Right atrium auricular region (tissue), 2 donors: ENCODE data around the gene TMEM144. TPM values are rescaled to one million over a fixed set of nuclear protein-coding genes. Genes with fewer than 3 reads are reported as not detected.
A peak's percentile ranks its signal among the peaks of the same experiment; 100 is the strongest.

Experiments used
- DNase-seq: peaks from one replicate; pipeline ENCODE4 v3.0.0-alpha.2; 2019; ENCODE audit warnings: low spot score
- H3K27ac ChIP-seq, 2 donors: fragments of 200-600 bp; sonication (generic); 1 replicate in 1 of 2; 2 replicates in 1 of 2; pipeline ENCODE4 v1.5.1; 2016 to 2019
- H3K27me3 ChIP-seq, 2 donors: fragments of 200-600 bp; sonication (generic); one replicate each; pipeline versions ENCODE4 v1.5.1 to v1.6.0; 2017 to 2019
- H3K36me3 ChIP-seq: fragments of 200-600 bp; sonication (generic); one replicate; pipeline ENCODE4 v1.5.1; 2016
- H3K4me1 ChIP-seq, 2 donors: fragments of 200-600 bp; sonication (generic); one replicate each; pipeline versions ENCODE4 v1.5.1 to v1.6.0; 2017 to 2019
- H3K4me3 ChIP-seq, 2 donors: fragments of 200-600 bp; sonication (generic); 1 replicate in 1 of 2; 2 replicates in 1 of 2; pipeline ENCODE4 v1.5.1; 2017 to 2019; ENCODE audit warnings: mild to moderate bottlenecking in 1 of 2, moderate library complexity in 1 of 2
- H3K9me3 ChIP-seq, 2 donors: fragments of 200-600 bp; sonication (generic); one replicate each; pipeline ENCODE4 v1.5.1; 2019
- total RNA-seq, 2 donors: library from RNA; depleted of rRNA; stranded (reverse); fragments of >200 nt; gene quantifications; one replicate each; pipeline ENCODE4 v1.1.0, GENCODE V29; 2016
- TF ChIP-seq, protein P1 (sequence below), 2 donors: fragments of 200-600 bp; sonication (generic); IDR thresholded peaks; one replicate each; pipeline ENCODE4 v1.5.1; 2019; ENCODE audit warnings: antibody characterized with exemption in 2 of 2

The TMEM144 gene
- total RNA-seq, 2 donors from 2014 or later: 7.1 to 9.7 TPM

DNA sequence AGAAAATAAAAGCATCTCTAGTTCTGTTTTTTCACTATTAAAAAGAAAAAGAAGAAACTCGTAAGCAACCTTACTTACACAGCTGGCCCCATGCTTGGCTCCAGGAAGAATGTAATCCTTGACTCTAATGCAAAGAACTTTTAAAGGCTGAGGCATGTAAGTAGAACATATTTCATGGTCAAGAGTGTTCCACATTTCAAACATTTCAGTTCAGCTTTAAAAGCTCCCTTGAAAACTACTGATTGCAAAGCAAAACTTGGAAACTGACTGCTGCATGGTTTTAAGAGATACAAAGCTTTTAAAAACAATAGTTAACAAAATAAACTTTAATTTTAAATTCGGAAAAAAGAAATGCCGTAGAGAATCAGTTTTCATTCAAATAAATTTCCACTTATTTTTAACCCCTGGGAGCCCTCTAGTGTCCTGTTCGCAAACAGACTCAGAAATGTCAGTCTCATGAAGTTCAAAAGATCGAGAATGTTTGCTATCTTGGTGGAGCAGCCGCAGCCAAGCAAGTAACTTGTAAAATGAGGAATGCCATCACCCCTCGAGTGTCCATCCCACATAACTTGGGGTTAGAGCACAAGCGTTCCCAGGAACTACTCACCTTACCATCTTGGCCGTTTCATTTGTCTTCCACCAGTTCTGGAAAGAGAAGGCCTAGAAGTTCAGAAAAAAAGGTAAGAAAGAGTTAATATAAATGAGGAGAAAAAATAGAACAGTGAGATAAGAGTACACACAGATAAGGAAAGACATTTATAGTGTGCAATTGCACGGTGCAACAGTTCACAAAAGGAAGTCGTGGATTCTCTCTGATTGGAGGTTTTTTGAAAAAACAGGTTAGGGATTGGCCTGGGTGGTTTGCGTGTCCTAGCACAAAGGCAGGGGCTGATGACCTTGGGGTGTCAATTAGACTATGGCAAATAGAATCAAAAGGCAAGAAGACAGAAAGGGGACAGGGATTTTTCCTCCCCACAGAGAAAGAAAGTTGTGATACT, 37.7 kb upstream of the TMEM144 start, which contains the start of gene GASK1B:
Gene GASK1B (minus strand): TSS at position 765 of the 998 bp plus-strand sequence. CDS start 1,650 bp downstream, outside the sequence.
- peak within 1 kb of the TSS; percentile 86 to 88 for H3K27ac ChIP-seq
- no peaks in the 10 kb centered on the region for H3K9me3 ChIP-seq
- TF ChIP-seq, protein P1, sequence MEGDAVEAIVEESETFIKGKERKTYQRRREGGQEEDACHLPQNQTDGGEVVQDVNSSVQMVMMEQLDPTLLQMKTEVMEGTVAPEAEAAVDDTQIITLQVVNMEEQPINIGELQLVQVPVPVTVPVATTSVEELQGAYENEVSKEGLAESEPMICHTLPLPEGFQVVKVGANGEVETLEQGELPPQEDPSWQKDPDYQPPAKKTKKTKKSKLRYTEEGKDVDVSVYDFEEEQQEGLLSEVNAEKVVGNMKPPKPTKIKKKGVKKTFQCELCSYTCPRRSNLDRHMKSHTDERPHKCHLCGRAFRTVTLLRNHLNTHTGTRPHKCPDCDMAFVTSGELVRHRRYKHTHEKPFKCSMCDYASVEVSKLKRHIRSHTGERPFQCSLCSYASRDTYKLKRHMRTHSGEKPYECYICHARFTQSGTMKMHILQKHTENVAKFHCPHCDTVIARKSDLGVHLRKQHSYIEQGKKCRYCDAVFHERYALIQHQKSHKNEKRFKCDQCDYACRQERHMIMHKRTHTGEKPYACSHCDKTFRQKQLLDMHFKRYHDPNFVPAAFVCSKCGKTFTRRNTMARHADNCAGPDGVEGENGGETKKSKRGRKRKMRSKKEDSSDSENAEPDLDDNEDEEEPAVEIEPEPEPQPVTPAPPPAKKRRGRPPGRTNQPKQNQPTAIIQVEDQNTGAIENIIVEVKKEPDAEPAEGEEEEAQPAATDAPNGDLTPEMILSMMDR (IDR thresholded peaks at IDR 0.05): peak in 1 of 2 donors; percentile 77
- H3K4me3 ChIP-seq: peak within 1 kb of the TSS; percentile 54 to 69
- H3K4me1 ChIP-seq: peaks cover 0 to 27% of the 10 kb centered on the region in 2 donors
- H3K27me3 ChIP-seq: no peaks in the 10 kb centered on the region
- no peak for DNase-seq
- no peaks in the 10 kb centered on the region for H3K36me3 ChIP-seq

DNA sequence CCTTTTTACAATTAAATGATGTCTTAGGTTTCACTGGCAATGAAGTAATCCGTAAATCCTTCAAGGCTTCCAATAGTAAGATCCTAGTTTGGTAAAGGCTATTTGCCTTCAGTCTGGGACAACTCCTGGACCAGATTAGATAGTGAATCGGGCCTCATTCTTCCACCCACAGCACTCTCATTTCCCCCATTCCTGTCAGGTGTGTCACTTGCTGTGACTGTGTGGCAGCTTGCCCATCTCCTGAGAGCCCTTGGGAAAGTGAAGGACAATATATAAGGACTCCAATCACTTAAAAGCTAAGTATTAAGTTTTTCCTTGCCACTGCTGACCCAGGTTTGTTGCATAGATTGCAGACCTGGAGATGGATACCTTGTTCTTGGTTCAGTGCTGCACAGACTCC, 34.2 kb upstream of the TMEM144 start:
- TF ChIP-seq, protein P1 (IDR thresholded peaks at IDR 0.05): no peak
- no peaks in the 10 kb centered on the region for H3K27me3 ChIP-seq
- H3K9me3 ChIP-seq: no peaks in the 10 kb centered on the region
- no peak overlapping the region for H3K27ac ChIP-seq
- no peak overlapping the region for H3K4me3 ChIP-seq
- no peaks in the 10 kb centered on the region for H3K36me3 ChIP-seq
- DNase-seq: no peak
- peaks cover 0 to 24% of the 10 kb centered on the region in 2 donors for H3K4me1 ChIP-seq

DNA sequence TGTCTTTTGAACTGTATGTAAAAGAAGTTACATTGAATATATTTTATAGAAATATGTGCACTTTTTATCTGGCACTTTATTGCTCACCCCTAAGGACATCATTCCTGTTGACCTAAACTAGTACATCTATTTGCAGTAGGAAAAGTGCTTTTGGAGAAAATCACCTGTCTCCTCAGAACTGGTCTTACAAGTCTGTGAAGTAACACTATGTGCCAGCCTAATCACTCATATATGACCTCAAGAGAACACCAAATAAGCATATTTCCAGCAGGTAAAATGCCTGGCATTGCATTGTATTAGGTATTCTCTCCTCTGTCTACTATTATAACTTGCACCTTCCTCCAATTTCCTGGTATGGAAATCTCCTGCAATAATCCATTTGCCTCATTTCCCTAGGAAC, 33.5 kb upstream of the TMEM144 start:
- H3K4me1 ChIP-seq: peaks cover 0 to 24% of the 10 kb centered on the region in 2 donors
- DNase-seq: no peak
- H3K4me3 ChIP-seq: no peak overlapping the region
- H3K36me3 ChIP-seq: no peaks in the 10 kb centered on the region
- TF ChIP-seq, protein P1 (IDR thresholded peaks at IDR 0.05): no peak
- no peak overlapping the region for H3K27ac ChIP-seq
- H3K27me3 ChIP-seq: no peaks in the 10 kb centered on the region
- H3K9me3 ChIP-seq: no peaks in the 10 kb centered on the region

DNA sequence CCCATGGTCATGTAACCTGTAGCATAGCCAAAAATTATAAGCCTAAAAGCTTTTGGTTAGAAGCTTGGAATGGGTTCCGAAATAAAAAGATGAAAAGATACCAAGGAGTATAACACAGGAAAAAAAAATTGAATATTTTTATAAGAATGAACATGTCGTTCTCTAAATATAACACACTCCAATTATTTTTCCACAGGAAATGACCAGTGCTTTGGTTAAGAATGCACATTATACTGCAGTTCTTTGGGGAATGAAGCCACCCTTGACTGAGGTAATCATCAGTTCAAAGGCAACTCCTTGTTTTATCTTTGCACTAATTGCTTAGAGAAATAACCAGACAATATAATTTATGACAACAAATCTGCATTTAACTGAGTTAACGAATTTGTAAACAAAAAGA, 30.8 kb upstream of the TMEM144 start:
- TF ChIP-seq, protein P1 (IDR thresholded peaks at IDR 0.05): no peak
- no peak overlapping the region for H3K27ac ChIP-seq
- no peaks in the 10 kb centered on the region for H3K27me3 ChIP-seq
- peaks cover 0 to 6% of the 10 kb centered on the region in 2 donors for H3K4me1 ChIP-seq
- H3K36me3 ChIP-seq: no peaks in the 10 kb centered on the region
- DNase-seq: no peak
- H3K4me3 ChIP-seq: no peak overlapping the region
- no peaks in the 10 kb centered on the region for H3K9me3 ChIP-seq

DNA sequence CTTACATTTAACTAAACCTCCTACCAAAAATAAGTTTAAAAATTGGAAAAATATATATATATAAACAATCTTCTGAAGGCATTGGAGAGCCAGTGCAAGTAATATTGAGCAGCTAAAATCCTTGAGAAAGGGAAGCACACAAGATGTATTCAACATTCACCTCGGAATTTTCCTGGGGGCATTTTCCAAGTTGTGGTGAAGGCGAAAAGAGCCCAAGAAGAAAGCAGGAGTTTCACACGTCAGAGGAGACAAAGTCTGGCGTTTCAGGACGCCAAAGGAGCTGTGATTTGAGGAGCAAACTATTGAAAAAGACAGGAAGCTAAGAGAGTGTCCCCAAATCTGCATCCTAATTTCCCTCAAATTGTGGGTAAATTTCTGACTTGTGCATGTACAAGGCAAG, 28.4 kb upstream of the TMEM144 start:
- no peaks in the 10 kb centered on the region for H3K36me3 ChIP-seq
- no peak overlapping the region for H3K27ac ChIP-seq
- H3K4me1 ChIP-seq: no peaks in the 10 kb centered on the region
- H3K27me3 ChIP-seq: no peaks in the 10 kb centered on the region
- no peak overlapping the region for H3K4me3 ChIP-seq
- no peaks in the 10 kb centered on the region for H3K9me3 ChIP-seq
- no peak for DNase-seq
- TF ChIP-seq, protein P1 (IDR thresholded peaks at IDR 0.05): no peak
